RKO (cell line): ENCODE data around the gene TET2.
A peak's percentile ranks its signal among the peaks of the same experiment; 100 is the strongest.

Source experiments
- DNase-seq: peaks from one replicate; pipeline ENCODE4 v3.0.0-alpha.2; 2016; ENCODE audit warnings: low spot score

TET2 gene

DNA sequence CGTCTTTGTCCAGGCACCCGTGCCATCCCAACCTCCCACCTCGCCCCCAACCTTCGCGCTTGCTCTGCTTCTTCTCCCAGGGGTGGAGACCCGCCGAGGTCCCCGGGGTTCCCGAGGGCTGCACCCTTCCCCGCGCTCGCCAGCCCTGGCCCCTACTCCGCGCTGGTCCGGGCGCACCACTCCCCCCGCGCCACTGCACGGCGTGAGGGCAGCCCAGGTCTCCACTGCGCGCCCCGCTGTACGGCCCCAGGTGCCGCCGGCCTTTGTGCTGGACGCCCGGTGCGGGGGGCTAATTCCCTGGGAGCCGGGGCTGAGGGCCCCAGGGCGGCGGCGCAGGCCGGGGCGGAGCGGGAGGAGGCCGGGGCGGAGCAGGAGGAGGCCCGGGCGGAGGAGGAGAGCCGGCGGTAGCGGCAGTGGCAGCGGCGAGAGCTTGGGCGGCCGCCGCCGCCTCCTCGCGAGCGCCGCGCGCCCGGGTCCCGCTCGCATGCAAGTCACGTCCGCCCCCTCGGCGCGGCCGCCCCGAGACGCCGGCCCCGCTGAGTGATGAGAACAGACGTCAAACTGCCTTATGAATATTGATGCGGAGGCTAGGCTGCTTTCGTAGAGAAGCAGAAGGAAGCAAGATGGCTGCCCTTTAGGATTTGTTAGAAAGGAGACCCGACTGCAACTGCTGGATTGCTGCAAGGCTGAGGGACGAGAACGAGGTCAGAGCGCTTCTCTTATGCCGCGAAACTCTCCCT is at the start of gene TET2:
TET2 (plus strand) TSS at position 601 of the 740 bp plus-strand sequence. CDS start 87,067 bp downstream, outside the sequence.
- peak; percentile 90 for DNase-seq

- DNase-seq, result no peak
Observed at GRCh38 chr4:105102016-105102415, 44.7 kb upstream of the TET2 start.

DNA sequence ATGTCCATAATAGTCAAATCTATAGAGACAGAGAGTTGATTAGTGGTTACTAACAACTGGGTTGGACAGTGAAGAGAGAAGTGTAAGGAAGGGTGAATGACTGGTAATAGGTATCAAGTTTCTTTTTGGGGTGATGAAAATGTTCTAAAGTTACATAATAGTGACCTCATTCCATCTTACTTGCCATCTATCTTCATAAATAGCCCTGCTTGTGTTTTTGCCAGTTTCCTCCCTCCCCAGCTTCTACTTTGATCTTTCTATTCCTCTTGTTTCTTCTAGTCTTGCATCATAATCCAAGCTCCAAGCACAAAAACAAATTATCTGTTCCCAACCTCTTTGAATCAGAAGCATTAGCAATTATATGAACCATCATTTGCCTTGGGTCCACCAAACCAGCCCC is 40.2 kb upstream of the TET2 start:
- DNase-seq, result no peak

DNA sequence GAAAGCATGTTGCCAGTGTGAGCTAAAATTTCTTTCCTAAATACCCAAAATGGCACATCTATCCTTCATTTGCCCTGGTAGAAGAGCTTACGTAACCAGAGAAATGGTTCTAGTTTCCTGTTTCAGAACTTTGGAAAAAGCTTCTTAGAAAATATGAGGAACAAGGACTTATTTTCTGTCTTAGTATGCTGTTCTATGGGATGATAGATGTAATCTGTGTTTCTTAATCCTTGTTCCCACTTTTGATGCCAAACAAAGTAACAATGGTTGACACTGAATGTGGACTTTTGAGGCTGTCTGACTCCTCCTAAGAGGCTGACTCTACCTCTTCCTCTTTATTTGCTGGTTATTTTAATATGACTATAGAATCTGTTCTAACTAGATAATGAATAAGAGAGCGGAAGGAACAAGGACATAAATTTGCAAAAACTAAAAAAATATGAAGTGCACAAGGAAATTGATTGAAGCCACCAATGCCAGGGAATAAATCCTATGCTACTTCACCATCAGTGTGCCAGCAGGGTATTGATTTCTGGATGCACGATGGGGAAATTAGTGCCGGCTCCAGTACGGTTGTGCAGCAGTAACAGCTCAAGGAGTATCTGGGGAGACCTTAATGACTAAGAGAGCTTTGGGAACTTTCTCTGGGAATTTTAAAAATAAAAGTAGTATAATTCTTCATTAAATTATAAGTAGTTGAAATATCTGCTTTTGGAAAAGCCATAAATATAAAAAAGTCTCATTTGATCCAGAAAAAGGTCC is 39.4 kb upstream of the TET2 start:
- no peak for DNase-seq

- DNase-seq, result no peak
Observed at GRCh38 chr4:105108971-105109370, 37.7 kb upstream of the TET2 start.

GRCh38 chr4:105112274-105112673 is 34.4 kb upstream of the TET2 start:
- DNase-seq, result no peak

DNA sequence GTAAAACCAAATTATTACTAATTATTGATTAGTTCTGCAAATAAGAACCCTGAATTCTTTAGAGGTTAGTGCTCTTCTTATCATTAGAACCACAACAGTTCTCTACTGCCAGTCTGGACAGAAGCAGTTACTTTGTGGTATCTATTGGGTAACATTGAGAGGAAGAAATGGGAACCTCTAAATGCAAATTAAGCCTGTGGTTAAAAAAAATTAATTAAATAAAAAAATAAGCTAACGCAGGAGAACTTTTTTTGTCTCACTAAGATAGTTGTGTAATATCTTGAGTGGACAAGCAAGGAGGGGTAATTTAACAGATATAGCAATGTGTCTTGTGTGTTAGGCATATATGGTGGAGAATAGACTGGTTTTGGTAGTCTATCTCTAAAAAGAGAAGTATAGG is 32.9 kb upstream of the TET2 start:
- DNase-seq, result no peak

GRCh38 chr4:105116616-105117319 is 29.9 kb upstream of the TET2 start:
- DNase-seq, result no peak

DNA sequence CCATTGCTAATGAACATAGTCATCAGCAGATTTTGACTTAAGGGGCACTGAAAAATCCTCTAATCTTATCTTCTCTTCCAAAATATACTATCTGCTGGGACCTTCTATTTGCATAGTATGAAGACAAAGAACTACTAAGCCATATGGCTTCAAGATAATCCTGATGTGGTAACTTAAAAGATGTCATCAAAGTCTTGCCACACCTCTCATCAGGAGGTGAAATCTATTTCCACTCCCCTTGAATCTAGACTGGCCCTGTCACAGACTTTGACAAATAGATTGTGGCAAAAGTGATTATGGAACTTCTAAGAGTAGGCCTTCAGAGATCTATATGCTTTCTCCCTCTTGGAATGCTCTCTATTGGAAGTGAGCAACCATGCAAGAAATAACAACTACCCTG is 27.3 kb upstream of the TET2 start:
- DNase-seq, result no peak

DNA sequence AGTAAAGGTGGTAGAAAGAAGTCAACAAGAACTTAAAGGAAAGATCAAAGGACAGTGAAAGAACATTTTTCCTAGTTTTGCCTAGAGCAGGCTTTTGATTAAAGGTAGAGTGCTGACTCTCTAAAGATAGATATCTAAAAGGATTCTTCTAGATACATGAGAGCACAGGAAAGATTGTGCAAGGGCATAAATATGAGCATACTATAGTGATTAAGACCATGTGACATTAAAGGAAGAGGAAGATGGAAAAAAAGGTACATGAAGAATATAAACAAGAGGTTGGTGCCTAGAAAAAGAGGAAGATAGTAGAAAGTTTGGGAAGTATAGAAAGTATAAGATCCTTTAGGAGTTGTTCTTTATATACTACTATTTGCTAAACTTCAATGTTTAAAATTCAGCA is 26.1 kb upstream of the TET2 start:
- DNase-seq, result no peak

GRCh38 chr4:105122350-105122749 is 24.3 kb upstream of the TET2 start:
- peak; percentile 23 for DNase-seq

DNA sequence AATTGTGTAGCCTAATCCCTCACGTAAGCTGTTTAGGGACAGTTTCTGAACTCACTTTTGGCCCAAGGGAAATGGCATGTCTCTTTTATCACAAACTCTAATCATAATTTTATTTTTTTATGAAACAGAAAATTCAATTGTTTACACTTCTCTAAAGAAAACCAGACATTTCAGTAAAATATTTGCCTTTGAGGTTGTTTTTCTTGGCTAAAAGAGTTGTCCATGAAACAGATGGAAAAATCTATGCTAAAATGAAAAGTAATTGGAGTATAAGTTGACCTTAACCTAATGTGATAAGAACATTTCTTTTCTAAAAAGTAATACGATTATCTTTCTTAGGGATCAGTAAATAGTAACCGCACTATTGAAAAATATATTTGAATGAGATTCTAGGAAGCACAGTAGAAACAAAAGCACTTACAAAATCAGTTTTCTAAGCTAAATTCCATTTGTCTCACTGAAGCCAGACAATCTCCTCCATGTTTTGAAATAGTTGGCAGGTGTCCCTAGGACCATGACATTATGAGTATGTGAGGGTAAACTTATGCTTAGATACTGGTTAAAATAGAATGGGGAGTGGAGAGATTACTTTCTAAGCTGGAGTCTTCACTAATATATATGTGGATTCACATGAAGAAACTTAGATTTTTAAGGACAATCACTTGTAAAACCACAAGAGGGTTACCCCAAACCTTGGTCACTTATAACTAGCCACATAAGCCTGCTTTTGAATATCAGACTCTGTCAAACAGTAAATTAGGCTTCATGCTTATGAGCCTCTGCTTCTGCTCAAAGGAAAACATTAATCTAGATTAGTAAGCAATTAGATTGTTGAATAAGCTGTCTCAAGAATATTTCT is 20.1 kb upstream of the TET2 start:
- no peak for DNase-seq

DNA sequence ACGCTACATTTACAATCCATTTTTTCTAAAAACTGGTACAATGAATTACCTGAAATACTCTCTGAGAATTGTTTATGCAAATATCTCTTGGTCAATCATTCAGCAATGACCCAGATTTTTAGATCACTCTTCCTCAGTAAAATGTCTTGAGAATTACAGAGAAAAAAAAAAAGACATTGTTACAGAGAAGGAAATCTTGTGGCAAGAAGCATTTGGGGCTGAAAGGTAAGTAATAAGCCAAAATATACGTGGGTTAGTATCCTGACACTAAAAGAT is 19.6 kb upstream of the TET2 start:
- DNase-seq, result no peak

DNA sequence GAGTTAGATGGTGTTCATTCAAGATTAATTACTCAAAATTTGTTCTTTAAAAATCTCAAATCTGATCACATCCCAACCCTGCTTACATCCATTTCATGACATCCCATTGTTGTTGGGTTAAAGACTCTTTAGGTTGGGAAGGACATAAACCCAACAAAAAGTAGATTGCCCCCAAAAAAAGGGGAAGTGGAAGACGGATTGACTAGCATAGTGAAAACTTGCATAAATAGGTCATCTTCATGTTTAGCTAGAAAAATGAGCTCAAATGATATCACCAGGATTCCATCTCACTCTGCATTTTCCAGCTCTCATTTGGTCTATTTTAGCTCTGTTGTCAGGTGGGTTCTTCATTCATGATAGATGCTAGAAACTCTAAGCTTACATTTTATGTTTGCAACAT is 18.5 kb upstream of the TET2 start:
- DNase-seq, result no peak

GRCh38 chr4:105129286-105130040 is 17.2 kb upstream of the TET2 start:
- no peak for DNase-seq

- DNase-seq, result no peak
Observed at GRCh38 chr4:105130945-105131344, 15.7 kb upstream of the TET2 start.

- no peak for DNase-seq
Observed at GRCh38 chr4:105133976-105134375, 12.7 kb upstream of the TET2 start.

DNA sequence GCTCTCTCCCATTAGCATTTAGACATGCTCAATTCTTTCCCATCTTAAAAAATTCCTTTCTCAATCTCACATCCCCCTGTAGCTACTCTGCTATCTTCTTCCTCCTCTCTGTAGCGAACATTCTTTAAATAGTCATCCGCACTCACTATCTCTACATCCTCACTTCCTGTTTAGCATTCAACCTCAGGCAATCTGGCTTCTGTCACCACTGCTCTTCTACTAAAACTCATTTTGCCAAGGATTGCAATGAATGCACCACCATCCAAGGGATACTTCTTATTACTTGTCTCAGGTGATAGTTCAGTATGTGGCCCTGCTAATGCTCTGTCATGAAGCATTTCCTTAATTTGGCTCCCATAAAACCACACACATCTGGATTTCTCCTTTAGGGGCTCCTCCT is 10.9 kb upstream of the TET2 start:
- no peak for DNase-seq

- DNase-seq, result no peak
Observed at GRCh38 chr4:105137121-105137875, 9.4 kb upstream of the TET2 start.

GRCh38 chr4:105139646-105140045 is 7.0 kb upstream of the TET2 start:
- no peak for DNase-seq
